SJSA1 (cell line): Measurements from ENCODE around the gene DBET. TPM values are rescaled to one million over a fixed set of nuclear protein-coding genes. Genes with fewer than 3 reads are reported as not detected.
"Not testable (repeated sequence)": the region's sequence is repeated elsewhere in the genome, so short reads cannot be mapped to it uniquely, and the experiment has no call there.

ENCODE experiments used
- DNase-seq, 2 experiments: peaks; one replicate each; pipeline ENCODE4 v3.0.0-alpha.2; 2015 to 2020; ENCODE audit warnings: low spot score in 2 of 2, low read depth in 1 of 2
- H3K27ac ChIP-seq: fragments of 250-450 bp; sonication (Bioruptor Pico); 2 replicates; pipeline ENCODE4 v1.5.1; 2020; ENCODE audit warnings: mild to moderate bottlenecking, moderate library complexity
- H3K27me3 ChIP-seq: fragments of 250-450 bp; sonication (Bioruptor Pico); replicated peaks from 2 replicates; pipeline ENCODE4 v1.5.1; 2020; ENCODE audit warnings: mild to moderate bottlenecking, moderate library complexity
- H3K36me3 ChIP-seq: fragments of 250-450 bp; sonication (Bioruptor Pico); 2 replicates; pipeline ENCODE4 v1.5.1; 2020; ENCODE audit warnings: mild to moderate bottlenecking
- H3K4me1 ChIP-seq: fragments of 250-450 bp; sonication (Bioruptor Pico); replicated peaks from 2 replicates; pipeline ENCODE4 v1.6.1; 2021; ENCODE audit warnings: mild to moderate bottlenecking
- H3K4me3 ChIP-seq: fragments of 250-450 bp; sonication (Bioruptor Pico); 2 replicates; pipeline ENCODE4 v1.5.1; 2020; ENCODE audit warnings: mild to moderate bottlenecking
- H3K9me3 ChIP-seq: fragments of 250-450 bp; sonication (Bioruptor Pico); replicated peaks from 2 replicates; pipeline ENCODE4 v1.5.1; 2020; ENCODE audit warnings: mild to moderate bottlenecking
- total RNA-seq: library from RNA; depleted of rRNA; stranded (reverse); fragments of >200 nt; shearing (Covaris generic); gene quantifications from 2 replicates; pipeline ENCODE4 v1.2.3, GENCODE V29; 2014

Gene DBET
- total RNA-seq, 1 experiment from 2014 or later, result not detected

- H3K4me3 ChIP-seq, H3K27me3 ChIP-seq, H3K9me3 ChIP-seq, DNase-seq, H3K27ac ChIP-seq, H3K4me1 ChIP-seq, H3K36me3 ChIP-seq: not testable (repeated sequence)
Observed at GRCh38 chr4:190022614-190023281, 41.6 kb upstream of the DBET start.

GRCh38 chr4:190027156-190027555, 37.1 kb upstream of the DBET start, which contains the start of gene FRG2:
TSS of gene FRG2 (minus strand) at chr4:190027256. CDS start at chr4:190027204, 52 bp downstream.
- H3K27ac ChIP-seq, H3K27me3 ChIP-seq, DNase-seq, H3K36me3 ChIP-seq, H3K4me3 ChIP-seq, H3K9me3 ChIP-seq, H3K4me1 ChIP-seq: not testable (repeated sequence)

- H3K36me3 ChIP-seq, H3K4me1 ChIP-seq, H3K4me3 ChIP-seq, H3K27me3 ChIP-seq, H3K9me3 ChIP-seq, DNase-seq, H3K27ac ChIP-seq: not testable (repeated sequence)
Observed at GRCh38 chr4:190031264-190031663, 33.0 kb upstream of the DBET start.

- H3K36me3 ChIP-seq, H3K27me3 ChIP-seq, DNase-seq, H3K4me1 ChIP-seq, H3K27ac ChIP-seq, H3K9me3 ChIP-seq, H3K4me3 ChIP-seq: not testable (repeated sequence)
Observed at GRCh38 chr4:190037704-190038388, 26.5 kb upstream of the DBET start.

- H3K4me3 ChIP-seq, H3K9me3 ChIP-seq, H3K27me3 ChIP-seq, H3K4me1 ChIP-seq, H3K27ac ChIP-seq, DNase-seq, H3K36me3 ChIP-seq: not testable (repeated sequence)
Observed at GRCh38 chr4:190040873-190041272, 23.4 kb upstream of the DBET start.

- DNase-seq, H3K36me3 ChIP-seq, H3K27me3 ChIP-seq, H3K27ac ChIP-seq, H3K4me1 ChIP-seq, H3K9me3 ChIP-seq, H3K4me3 ChIP-seq: not testable (repeated sequence)
Observed at GRCh38 chr4:190047627-190048026, 16.7 kb upstream of the DBET start.

- H3K27me3 ChIP-seq, DNase-seq, H3K9me3 ChIP-seq, H3K36me3 ChIP-seq, H3K4me3 ChIP-seq, H3K4me1 ChIP-seq, H3K27ac ChIP-seq: not testable (repeated sequence)
Observed at GRCh38 chr4:190049378-190050239, 14.7 kb upstream of the DBET start.

GRCh38 chr4:190058997-190059396, 5.3 kb upstream of the DBET start:
- H3K27me3 ChIP-seq, DNase-seq, H3K4me1 ChIP-seq, H3K27ac ChIP-seq, H3K9me3 ChIP-seq, H3K36me3 ChIP-seq, H3K4me3 ChIP-seq: not testable (repeated sequence)

GRCh38 chr4:190064805-190065204, 503 bp downstream of the DBET start:
- H3K4me1 ChIP-seq, H3K36me3 ChIP-seq, H3K4me3 ChIP-seq, H3K9me3 ChIP-seq, H3K27me3 ChIP-seq, DNase-seq, H3K27ac ChIP-seq: not testable (repeated sequence)

- not testable (repeated sequence) for H3K36me3 ChIP-seq, DNase-seq, H3K27ac ChIP-seq, H3K4me3 ChIP-seq, H3K4me1 ChIP-seq, H3K27me3 ChIP-seq, H3K9me3 ChIP-seq
Observed at GRCh38 chr4:190068351-190068750, 4.0 kb downstream of the DBET start.

- not testable (repeated sequence) for H3K36me3 ChIP-seq, H3K27ac ChIP-seq, DNase-seq, H3K4me3 ChIP-seq, H3K9me3 ChIP-seq, H3K27me3 ChIP-seq, H3K4me1 ChIP-seq
Observed at GRCh38 chr4:190093052-190093451, 28.8 kb downstream of the DBET start.

GRCh38 chr4:190094031-190094430, 29.7 kb downstream of the DBET start:
- H3K4me3 ChIP-seq, DNase-seq, H3K27me3 ChIP-seq, H3K9me3 ChIP-seq, H3K27ac ChIP-seq, H3K36me3 ChIP-seq, H3K4me1 ChIP-seq: not testable (repeated sequence)

- H3K36me3 ChIP-seq, DNase-seq, H3K27ac ChIP-seq, H3K27me3 ChIP-seq, H3K4me3 ChIP-seq, H3K9me3 ChIP-seq, H3K4me1 ChIP-seq: not testable (repeated sequence)
Observed at GRCh38 chr4:190095335-190095734, 31.0 kb downstream of the DBET start.

- not testable (repeated sequence) for H3K27me3 ChIP-seq, H3K36me3 ChIP-seq, H3K4me3 ChIP-seq, H3K9me3 ChIP-seq, DNase-seq, H3K4me1 ChIP-seq, H3K27ac ChIP-seq
Observed at GRCh38 chr4:190099605-190100004, 35.3 kb downstream of the DBET start.
